Measurements from ENCODE around the gene SPTLC1. TPM values are rescaled to one million over a fixed set of nuclear protein-coding genes. Genes with fewer than 3 reads are reported as not detected.

The SPTLC1 gene
- total and polyA plus RNA-seq, 11 donors = 10.6 to 41.0 (median 22.1) TPM

- H3K4me3 ChIP-seq = no peak overlapping the region
- no peaks in the 10 kb centered on the region for H3K4me1 ChIP-seq
- peaks cover 0 to 87% (median 72%) of the 10 kb centered on the region in 9 donors for H3K36me3 ChIP-seq
- WGBS, 4 donors = 85 to 87% (median 87%) methylated on average over 4 of the region's 4 CpGs
- no peak for DNase-seq
- no peaks in the 10 kb centered on the region for H3K27me3 ChIP-seq
- H3K9me3 ChIP-seq = no peaks in the 10 kb centered on the region
- ATAC-seq = no peak
- TF ChIP-seq POLR2A (IDR thresholded peaks at IDR 0.05) (no peak), CTCF (IDR thresholded peaks at IDR 0.05) (no peak)
- H3K27ac ChIP-seq = peak overlapping the region in 6 of 12 donors; percentile 23 to 86 (median 64)
- intact Hi-C loops (cut with DNase I) = no loop called here
Measured at GRCh38 chr9:92035146-92035545, 80.1 kb downstream of the SPTLC1 start.

GRCh38 chr9:92033991-92034390 lies 81.2 kb downstream of the SPTLC1 start:
- DNase-seq = no peak
- H3K27ac ChIP-seq = peak overlapping the region in 1 of 12 donors; percentile 86
- H3K27me3 ChIP-seq = no peaks in the 10 kb centered on the region
- ATAC-seq = no peak
- intact Hi-C loops (cut with DNase I) = no loop called here
- H3K4me3 ChIP-seq = no peak overlapping the region
- H3K4me1 ChIP-seq = no peaks in the 10 kb centered on the region
- 94 to 100% (median 96%) methylated on average over 5 of the region's 5 CpGs for WGBS, 4 donors
- H3K36me3 ChIP-seq = peaks cover 0 to 90% (median 72%) of the 10 kb centered on the region in 9 donors
- H3K9me3 ChIP-seq = no peaks in the 10 kb centered on the region
- TF ChIP-seq POLR2A (IDR thresholded peaks at IDR 0.05) (no peak), CTCF (IDR thresholded peaks at IDR 0.05) (no peak)

DNA sequence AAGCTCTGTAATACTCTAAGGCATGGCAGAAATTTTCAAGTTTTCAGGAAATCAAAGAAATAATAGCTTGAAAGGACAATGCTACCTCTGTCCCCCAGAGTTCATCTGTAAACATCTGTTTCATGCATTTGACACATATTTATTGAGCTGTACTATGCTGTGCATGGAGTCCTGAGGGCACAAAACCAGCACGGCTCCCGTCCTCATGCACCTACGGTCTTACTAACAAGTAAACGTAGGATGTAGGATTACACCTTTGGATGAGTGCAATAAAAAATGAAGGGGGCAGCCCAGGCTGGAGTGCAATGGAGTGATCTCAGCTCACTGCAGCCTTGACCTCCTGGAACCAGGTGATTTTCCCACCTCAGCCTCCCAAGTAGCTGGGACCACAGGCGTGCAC lies 81.9 kb downstream of the SPTLC1 start:
- no peak for DNase-seq
- no peak overlapping the region for H3K4me3 ChIP-seq
- 99 to 100% (median 99%) methylated on average over 5 of the region's 5 CpGs for WGBS, 4 donors
- TF ChIP-seq CTCF (IDR thresholded peaks at IDR 0.05) (no peak), POLR2A (IDR thresholded peaks at IDR 0.05) (no peak)
- intact Hi-C loops (cut with DNase I) = no loop called here
- no peak for ATAC-seq
- H3K36me3 ChIP-seq = peaks cover 0 to 85% (median 71%) of the 10 kb centered on the region in 9 donors
- H3K27ac ChIP-seq = no peak overlapping the region
- H3K9me3 ChIP-seq = no peaks in the 10 kb centered on the region
- no peaks in the 10 kb centered on the region for H3K4me1 ChIP-seq
- no peaks in the 10 kb centered on the region for H3K27me3 ChIP-seq

- Histone ChIP-seq H3K4me3 (no peak overlapping the region), H3K4me1 (no peaks in the 10 kb centered on the region), H3K36me3 (peaks cover 0 to 81% (median 67%) of the 10 kb centered on the region in 9 donors), H3K27ac (no peak overlapping the region), H3K9me3 (no peaks in the 10 kb centered on the region), H3K27me3 (no peaks in the 10 kb centered on the region)
- intact Hi-C loops (cut with DNase I) = no loop called here
- 88 to 98% (median 94%) methylated on average over 5 of the region's 5 CpGs for WGBS, 4 donors
- ATAC-seq = no peak
- DNase-seq = no peak
- TF ChIP-seq POLR2A (IDR thresholded peaks at IDR 0.05) (no peak), CTCF (IDR thresholded peaks at IDR 0.05) (no peak)
Measured at GRCh38 chr9:92032891-92033290, 82.3 kb downstream of the SPTLC1 start.
